DMS 273 treated with DMSO at 0.1 percent for 48 hours (cell line): ENCODE data around the gene CCL28.
"Not testable (repeated sequence)": the region's sequence is repeated elsewhere in the genome, so short reads cannot be mapped to it uniquely, and the experiment has no call there.

Source experiments
- DNase-seq: peaks from one replicate; lab custom pipeline; 2025; lab: John Stamatoyannopoulos, UW

The CCL28 gene, protein sequence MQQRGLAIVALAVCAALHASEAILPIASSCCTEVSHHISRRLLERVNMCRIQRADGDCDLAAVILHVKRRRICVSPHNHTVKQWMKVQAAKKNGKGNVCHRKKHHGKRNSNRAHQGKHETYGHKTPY

DNA sequence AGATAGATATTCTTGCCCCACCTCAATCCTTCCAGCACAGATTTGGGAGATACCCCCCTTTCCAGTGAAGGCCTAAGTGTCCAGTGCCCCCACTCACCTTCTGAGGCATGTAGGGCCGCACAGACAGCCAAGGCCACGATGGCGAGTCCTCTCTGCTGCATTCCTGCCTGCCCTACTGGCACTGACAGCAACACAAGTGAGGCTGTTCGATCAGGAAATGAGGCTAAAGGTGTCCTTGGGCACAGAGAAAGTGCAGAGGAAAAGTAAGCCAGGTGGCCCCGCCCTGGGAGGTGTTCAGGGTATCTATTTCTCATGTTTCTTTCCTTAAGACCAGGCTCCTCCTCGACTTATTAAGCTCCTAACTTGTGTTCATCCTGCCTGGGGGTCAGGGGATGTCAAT lies at the start of gene CCL28:
Gene CCL28 (minus strand): TSS at position 236 of the 400 bp plus-strand sequence. CDS start 75 bp downstream, at position 161.
- DNase-seq: no peak

DNA sequence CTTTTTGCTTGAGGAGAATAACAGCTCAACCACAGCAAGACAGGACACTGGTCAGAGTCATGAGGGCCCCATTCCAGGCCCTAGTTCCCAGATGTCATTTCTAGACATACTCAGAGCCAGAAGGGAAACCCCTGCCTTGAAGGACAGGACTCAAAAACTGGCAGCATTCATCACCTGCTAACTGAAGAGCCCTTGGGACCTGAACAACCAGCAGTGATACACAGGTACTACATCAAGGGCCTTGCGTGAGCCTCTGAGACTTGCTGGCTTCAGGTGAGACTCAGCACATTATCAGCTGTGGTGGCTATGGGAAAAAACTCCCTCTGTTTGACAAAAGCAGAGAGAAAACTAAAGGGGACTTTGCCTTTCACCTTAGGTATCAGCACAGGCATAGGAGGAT lies 48.9 kb upstream of the CCL28 start:
- no peak for DNase-seq

DNA sequence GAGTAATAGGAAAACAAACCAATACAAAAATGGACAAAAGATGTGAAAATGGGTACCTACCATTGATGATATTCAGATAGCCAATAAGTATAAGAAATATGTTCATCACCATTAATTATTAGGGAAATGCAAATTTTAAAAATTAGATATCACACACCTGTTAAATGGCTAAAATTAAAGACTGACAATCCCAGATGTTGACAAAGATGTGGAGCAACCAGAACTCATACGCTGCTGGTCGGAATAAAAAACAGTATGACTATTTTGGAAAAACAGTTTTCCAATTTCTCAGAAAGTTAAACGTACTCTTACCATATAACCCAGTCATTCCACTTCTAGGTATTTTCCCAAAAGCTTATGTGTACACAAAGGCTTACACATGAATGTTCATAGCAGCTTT lies 44.4 kb upstream of the CCL28 start:
- no peak for DNase-seq

DNA sequence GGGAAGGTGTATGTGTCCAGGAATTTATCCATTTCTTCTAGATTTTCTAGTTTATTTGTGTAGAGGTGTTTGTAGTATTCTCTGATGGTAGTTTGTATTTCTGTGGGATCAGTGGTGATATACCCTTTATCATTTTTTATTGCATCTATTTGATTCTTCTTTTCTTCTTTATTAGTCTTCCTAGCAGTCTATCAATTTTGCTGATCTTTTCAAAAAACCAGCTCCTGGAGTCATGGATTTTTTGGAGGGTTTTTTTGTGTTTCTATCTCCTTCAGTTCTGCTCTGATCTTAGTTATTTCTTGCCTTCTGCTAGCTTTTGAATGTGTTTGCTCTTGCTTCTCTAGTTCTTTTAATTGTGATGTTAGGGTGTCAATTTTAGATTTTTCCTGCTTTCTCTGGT lies 29.4 kb upstream of the CCL28 start:
- DNase-seq: not testable (repeated sequence)

DNA sequence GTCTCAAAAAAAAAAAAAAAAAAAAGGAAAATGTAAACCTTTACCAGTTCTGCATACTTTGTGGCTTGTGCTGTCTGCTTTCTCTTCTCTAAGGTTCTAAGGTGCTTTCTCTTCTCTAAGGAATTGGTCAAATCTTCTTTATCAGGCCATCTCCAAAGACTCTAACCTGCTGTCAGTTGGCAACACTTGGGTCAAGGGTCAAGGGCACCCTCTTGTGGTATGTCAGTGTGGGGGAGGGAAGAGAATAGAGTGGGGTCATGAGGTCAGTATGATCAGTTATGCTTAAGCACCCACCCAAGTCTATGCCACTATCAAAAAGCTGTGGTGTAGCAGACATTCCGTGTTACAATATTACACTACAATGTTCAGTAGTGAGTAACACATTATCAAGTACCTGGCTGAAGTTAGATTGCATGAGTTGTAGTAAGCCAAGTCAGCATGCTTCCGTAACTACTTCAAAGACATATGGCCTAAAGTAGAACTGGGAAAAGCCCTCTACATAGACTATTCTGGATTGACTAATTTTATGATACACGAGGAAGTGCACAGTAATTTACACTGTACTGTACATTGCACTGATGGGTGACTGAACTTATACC lies 25.0 kb upstream of the CCL28 start:
- DNase-seq: no peak

DNA sequence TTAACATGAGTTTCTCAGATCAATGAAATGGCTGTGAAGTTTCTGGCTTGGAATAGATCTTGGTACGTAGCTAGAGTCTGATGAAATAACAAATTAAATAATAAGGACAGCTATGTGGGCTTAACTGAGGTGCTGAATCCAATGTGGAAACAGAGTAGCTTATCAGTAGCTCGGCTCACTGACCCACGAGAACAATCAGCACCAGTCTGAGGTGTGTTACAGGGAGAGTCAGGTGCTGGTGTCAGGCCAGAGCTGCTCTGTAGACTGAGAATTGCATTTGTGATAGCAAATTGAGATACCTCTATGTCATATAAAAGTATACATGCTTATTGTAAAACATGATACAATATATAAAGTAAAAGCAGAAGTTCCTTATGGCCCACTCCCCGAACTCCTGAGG lies 21.2 kb upstream of the CCL28 start:
- no peak for DNase-seq

DNA sequence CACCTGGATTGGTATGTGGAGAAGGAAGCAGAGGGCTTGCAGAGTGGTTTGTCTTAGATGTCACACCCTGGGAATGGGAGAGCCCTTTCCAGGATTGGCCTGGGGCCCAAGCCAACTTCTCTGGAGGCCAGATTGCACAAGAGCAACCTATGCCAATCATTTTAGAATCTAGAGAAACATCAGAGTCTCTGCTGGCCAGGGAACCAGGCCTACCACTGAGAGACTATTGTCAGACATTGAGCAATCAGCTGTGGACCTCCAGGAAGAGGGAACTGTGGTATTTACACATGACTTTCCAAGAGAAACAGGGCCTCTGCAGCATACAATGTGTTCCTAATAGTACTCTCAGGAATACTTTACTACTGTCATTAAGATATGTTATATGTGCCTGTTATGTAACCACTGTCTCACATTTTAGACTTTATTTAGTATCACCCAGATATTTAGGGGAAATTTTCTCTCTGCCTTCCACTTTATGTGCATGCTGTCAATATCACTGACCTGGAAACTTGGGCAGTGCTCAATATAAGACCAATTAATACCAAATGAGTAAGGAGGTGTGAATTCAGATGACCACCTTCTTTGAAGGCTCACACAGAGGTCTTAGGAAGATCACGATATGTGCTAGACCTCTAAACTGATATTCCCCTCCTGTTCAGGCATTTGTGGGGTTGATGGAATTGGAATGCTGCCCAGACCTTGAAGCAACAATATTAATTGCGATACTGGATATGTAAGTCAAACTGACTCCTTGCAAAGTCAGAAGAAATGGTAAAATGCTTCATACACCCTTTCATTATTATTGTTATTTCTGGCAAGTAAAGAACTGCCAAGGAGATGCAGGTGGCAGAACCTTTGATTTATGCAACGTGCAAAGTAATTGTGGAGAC lies 20.5 kb upstream of the CCL28 start:
- DNase-seq: no peak

DNA sequence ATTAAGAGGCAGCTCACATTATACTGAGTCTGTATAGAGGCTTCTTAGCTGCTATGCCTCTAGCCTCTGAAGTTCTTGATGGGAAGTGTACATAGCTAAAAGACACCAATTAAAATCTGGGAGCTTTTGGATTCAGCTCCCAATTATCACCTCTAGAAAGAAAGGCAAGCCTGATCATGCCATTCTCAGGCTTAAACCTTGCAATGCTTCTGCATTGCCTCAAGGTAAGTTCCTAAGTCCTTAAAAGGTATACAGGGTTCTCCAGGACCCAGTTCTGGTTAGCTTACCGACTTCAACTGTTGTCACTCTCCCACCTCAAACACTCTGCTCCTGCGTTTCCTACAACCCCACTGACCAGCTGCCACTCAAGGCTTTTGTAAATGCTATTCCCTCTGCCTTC lies 17.5 kb upstream of the CCL28 start:
- DNase-seq: no peak

DNA sequence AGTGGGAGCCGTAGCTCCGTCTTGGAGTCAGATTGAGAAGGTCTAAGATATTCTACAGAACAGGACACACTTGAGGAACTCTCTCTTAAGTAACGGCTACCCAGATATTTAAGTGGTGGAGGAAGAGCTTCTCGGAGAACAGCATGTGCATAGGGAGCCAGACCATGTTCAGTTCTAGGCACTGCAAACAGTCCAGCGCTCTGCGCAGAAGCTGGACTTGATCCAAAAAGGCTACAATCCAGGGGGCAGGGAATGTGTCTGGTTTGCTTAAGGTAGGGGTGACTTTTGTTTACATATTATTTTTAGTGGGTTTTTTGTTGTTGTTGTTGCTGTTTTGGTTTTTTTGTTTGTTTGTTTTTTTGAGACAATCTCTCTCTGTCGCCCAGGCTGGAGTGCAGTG lies 16.8 kb upstream of the CCL28 start:
- no peak for DNase-seq

DNA sequence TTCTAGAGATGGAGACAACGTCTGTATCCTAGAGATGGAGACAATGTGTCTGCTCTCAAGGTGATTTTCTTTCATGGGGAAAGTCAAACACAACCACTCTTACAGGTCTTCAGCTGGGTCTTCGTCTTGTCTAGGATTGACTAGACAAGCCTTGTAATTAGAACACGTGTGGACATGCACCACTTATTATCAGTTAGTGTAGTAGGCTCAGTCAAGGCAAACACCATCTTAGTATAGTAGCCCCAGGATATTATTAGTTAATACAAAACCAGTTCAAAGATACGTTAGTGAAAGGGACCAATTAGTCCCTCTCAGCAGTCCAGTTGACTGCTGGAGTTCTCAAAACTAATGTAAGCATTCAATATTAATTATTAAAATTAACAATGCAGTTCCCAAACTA lies 15.1 kb upstream of the CCL28 start:
- DNase-seq: no peak

DNA sequence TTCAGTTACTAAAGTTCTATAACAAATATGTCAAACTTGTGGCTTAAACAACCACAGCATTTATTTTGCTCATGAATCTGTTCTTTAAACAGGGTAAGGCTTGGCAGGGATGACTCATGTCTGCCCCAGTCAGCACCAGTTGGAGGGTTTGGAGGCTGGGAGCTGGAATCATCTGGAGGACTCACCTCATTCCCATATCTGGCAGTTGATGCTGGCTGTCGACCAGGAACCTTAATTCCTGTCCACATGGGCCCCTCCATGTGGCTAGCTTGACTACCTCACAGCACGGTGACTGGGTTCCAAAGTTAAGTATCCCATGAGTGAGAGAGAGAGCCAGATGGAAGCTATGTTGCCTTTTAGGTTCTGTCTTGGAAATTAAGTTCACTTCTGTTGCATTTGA lies 13.8 kb upstream of the CCL28 start:
- DNase-seq: peak; percentile 91

DNA sequence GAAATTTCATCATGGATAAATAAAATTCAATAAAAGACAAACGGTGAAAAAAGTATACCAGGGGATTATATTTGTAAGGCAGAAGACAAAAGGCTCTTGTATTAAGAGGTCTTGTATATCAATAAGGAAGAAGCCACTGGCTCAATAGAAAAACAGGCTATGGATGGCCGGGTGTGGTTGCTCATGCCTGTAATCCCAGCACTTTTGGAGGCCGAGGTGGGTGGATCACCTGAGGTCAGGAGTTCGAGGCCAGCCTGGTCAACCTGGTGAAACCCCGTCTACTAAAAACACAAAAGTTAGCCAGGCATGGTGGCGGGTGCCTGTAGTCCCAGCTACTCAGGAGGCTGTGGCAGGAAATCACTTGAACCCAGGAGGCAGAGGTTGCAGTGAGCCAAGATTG lies 10.9 kb upstream of the CCL28 start:
- DNase-seq: not testable (repeated sequence)

DNA sequence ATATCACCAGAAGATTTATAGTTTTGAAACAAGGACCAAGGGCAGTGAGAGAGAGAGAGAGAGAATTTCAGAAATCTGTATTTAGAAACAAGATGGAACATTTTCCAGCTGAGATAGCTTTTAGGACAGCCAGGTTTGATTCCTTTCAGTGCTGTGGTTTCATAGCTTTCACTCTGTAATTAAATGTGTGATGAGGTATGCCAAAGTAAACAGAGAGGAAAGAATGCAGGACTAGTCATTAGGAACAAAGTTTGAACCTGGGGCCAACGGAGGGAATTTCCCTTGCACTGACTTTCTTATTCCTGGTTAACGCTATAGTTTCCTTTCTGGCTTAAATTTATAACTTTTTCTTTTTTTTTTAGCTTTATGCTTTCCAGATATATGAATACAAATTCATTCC lies 10.0 kb upstream of the CCL28 start:
- no peak for DNase-seq

DNA sequence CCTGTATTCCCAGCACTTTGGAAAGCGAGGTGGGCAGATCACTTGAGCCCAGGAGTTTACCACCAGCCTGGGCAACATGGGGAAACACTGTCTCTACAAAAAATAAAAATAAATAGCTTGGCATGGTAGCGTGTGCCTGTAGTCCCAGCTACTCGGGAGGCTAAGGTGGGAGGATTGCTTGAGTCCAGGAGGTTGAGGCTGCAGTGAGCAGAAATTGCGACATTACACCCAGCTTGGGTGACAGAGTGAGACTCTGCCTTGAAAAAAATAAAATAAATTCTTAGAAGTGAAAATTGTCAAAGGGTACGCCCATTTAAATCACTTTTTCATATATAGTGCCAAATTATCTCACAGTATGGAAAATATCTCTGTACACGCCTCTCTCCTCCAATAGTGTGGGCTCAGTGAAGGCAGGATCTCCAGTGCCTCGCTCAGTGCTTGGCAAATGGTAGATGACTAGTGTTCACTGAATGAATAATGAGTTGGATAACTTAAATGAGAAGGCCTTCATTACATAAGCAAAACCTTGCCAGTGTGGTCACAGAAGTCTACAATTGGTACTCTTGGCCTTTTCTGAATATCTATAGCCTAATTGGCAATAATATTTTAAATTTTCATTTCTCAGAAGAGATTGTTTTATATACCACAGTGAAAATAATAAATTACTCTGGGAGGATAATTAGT lies 9.4 kb upstream of the CCL28 start:
- DNase-seq: no peak

DNA sequence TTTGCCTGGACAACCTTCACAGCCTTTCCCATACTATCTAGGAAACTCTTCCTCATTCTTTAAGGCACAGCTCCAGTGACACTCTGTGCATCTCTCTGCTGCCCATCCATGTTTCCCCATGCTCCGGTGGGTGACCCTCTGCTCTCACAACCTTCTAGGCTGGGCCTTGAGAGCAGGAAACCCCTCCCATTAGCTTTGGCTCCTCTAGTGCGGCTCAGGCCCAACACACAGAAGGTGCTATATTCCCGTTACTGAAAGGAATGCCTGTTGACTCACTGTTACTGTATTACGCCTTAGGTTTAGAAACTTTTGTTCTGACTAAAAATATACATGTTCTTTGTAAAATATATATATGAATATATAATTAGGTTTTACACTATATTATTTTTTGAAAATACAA lies 8.1 kb upstream of the CCL28 start:
- no peak for DNase-seq

DNA sequence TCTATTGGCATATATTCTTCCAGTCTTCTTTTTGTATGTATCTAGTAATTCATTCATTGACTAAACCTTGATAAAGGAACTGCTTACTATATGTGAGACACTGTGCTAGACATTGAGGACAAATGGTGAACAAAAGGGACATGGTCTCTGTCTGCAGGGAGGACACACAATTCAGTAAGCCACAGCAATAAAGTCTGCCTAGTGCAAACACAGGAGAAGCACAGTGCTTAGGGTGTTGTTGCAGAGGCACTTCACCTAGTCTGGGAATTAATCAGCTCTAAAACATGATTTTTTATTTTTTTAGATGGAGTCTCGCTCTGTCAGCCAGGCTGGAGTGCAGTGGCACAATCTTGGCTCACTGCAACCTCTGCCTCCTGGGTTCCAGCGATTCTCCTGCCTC lies 6.4 kb upstream of the CCL28 start:
- DNase-seq: no peak

DNA sequence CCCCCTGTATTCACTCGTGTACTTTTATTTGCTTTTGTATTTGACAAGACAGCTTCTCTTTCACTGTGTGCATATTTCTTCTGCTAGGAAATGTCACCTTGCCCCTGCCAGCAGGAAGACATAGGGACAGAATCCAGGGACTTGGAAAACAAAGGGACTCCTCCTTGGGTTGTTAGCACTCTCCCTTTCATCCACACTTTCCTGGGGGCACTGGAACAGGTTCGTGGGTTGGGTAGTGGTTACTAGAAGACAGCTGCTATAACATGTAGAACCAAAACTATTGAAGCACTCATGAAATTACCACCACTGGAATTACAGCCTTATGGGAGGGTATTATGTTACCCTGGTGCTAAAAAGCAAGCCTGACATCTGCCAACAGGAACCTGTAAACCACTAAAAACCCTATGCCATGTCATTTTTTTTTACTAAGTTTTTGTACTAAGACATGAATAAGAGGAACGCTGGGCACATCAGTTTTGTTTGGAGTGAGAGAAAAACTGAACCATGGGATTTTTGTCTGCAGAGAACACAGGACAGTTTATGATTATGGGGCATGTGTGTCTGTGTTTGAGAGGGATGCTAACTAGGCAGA lies 4.7 kb upstream of the CCL28 start:
- peak; percentile 89 for DNase-seq

DNA sequence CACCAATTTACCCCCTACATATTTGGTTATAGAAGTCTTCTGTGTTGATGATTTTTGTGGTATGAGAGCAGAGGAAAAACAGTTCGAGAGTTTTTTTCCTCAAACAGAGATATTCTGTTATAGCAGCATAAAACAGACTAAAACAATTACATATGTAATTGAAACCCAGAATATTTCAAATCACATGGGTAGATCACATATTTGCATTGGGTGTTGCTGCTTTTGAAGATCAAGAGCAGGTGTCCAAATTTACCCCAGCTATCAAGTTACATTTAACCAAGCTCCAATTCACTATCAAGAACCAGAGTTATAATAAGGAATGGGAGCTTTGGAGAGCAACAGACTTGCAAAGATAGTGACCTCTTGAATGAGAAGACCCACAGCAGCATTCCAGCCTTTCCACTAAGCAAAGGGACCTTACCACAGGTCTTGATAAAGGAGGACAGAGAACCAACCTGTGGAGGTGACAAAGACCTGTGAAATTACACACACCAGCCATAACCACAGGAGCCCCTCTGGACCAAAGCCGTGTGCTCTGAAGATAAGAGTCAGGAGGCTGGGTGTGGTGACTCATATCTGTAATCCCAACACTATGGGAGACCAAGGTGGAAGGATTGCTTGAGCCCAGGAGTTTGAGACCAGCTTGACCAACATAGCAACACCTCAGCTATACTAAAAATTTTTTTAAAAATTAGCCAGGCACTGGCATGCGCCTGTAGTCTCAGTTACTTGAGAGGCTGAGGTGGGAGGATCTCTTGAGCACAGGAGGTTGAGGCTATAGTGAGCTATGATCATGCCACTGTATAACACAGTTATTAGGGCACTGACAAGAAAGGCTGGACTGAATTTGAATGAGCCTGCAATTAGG lies 4.0 kb upstream of the CCL28 start:
- no peak for DNase-seq

DNA sequence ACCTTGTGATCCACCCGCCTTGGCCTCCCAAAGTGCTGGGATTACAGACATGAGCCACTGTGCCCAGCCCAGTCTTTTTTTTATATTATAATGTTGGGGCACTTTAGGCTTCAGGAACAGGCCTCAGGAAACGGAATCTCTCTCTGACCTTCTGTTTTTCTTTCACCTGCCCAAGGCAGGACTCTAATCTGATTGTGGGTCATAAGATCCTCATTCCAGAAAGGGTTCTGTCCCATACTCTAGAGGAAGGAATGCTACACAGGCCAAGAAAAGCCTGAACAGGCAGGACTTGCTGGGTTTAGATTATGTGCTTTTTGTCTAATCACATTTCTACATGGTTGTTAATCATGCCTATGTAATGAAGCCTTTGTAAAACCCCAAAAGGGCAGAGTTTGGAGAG lies 1.8 kb upstream of the CCL28 start:
- DNase-seq: no peak

DNA sequence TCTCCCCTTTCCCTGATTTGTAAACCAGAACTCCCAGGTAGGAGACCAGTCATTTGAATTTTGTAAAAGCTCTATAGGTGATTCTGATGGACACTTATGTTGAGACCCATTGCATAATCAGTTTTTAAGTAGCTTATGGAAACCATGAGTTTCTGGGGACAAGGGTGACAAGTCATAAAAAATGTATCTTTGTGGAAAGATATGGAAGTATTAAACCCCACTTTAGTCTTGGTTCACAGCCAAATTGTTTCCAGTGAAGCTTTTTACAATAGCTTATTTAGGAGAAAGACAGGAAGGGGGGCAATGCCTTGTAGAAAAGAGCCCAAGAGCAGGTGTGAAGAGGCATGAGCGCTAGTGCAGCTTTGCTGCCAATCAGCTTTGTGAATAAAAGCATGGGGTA lies 453 bp upstream of the CCL28 start:
- DNase-seq: no peak

DNA sequence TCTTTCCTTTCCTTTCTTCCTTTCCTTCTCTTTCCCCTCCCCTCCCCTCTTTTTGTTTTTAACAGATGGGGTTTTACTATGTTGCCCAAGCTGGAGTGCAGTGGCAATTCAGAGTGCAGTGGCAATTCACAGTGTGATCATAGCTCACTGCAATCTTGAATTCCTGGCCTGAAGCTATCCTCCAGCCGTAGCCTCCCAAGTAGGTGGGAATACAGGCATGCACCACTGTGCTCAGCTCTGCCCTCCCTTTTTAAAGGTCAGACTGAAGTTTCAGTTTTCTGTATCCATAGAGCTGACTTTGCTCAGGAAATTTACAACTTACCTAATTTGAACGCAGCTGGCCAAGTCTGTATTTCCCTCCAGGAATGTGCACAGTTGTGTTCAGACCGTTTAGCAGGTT lies 696 bp downstream of the CCL28 start:
- DNase-seq: no peak

DNA sequence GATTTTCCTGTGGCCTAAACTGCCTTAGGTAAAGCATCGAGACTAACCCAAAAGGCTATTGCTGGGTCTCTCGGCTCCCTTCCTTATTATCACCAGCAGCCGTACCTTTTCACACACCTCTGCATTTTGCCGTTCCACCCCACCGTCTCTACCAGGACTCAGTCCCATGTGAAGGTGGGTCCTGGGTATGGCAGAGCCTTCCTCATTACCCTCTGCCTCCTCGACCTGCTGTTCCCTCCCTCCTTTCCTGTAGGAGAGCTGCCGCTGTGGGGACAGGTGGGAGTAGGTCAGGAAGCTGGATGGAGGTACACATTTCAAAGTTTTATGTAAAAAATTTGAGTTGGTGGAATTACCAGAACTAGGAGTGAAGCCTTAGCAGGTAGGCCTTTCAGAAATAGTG lies 1.8 kb downstream of the CCL28 start:
- no peak for DNase-seq
